SU-DHL-6 (cell line): ENCODE data around the gene IL17REL.

ENCODE experiments used
- EZH2phosphoT487 ChIP-seq: fragments of 200-600 bp; sonication (generic), shearing (Covaris generic); conservative IDR thresholded peaks from 2 replicates; pipeline ENCODE4 v1.6.1; 2018; ENCODE audit warnings: mild to moderate bottlenecking, antibody characterized with exemption, low read length, moderate library complexity, mixed read lengths
- TF ChIP-seq, protein P1 (sequence below): fragments of 200-600 bp; sonication (generic); IDR thresholded peaks from one replicate; pipeline ENCODE4 v1.5.1; 2017; ENCODE audit warnings: antibody characterized with exemption, mild to moderate bottlenecking, low read length, moderate library complexity; ENCODE audit not compliant: insufficient read depth, poor library complexity, severe bottlenecking

- TF ChIP-seq, protein P1, sequence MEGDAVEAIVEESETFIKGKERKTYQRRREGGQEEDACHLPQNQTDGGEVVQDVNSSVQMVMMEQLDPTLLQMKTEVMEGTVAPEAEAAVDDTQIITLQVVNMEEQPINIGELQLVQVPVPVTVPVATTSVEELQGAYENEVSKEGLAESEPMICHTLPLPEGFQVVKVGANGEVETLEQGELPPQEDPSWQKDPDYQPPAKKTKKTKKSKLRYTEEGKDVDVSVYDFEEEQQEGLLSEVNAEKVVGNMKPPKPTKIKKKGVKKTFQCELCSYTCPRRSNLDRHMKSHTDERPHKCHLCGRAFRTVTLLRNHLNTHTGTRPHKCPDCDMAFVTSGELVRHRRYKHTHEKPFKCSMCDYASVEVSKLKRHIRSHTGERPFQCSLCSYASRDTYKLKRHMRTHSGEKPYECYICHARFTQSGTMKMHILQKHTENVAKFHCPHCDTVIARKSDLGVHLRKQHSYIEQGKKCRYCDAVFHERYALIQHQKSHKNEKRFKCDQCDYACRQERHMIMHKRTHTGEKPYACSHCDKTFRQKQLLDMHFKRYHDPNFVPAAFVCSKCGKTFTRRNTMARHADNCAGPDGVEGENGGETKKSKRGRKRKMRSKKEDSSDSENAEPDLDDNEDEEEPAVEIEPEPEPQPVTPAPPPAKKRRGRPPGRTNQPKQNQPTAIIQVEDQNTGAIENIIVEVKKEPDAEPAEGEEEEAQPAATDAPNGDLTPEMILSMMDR: no peak
- no peak for TF ChIP-seq EZH2phosphoT487
Measured at GRCh38 chr22:49965091-49966040, 47.2 kb downstream of the IL17REL start.
